ENCODE data around the gene GBE1. TPM values are rescaled to one million over a fixed set of nuclear protein-coding genes. Genes with fewer than 3 reads are reported as not detected.

The GBE1 gene
- total and polyA plus RNA-seq, 9 of the 15 experiments (the other 6 are each of a cell fraction or from before 2014, with no cell fraction given): 7.9 to 25.6 (median 13.1) TPM

DNA sequence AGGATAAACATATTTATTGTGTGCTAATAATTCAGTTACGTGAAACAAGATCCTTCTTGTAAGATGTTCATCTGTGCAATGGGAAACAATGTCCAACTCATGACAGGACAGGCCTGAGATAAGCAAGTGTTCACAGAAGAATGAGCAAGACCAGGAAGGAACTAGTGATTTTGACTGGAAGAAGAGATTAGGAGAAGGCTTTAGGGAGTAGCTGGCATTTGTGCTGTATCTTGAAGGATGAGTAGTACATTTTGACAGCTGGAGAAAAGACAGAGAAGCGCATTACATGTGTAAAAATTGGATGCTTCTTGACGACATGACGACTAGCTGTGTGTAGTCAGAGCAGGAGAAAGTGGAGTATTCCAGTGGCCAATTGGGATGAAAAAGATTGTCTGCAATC lies 48.4 kb downstream of the GBE1 start:
- Histone ChIP-seq H3K4me2 (ENCODE audit: insufficient read depth, low read length) (peak overlapping the region; percentile 26), H3K36me3 (ENCODE audit: control insufficient read depth, insufficient read depth, low read length) (no peaks in the 10 kb centered on the region), H3K9me3 (replicated peaks; ENCODE audit: control insufficient read depth, insufficient read depth, low read depth, low read length) (no peaks in the 10 kb centered on the region), H3K27ac (ENCODE audit: extremely low read depth, low read depth, low read length) (0 out of 3 replicates have a peak overlapping the region, but pooled peaks have one; percentile 50), H3K4me1 (replicated peaks in 1 of 2; ENCODE audit: control insufficient read depth in 2 of 2, insufficient read depth in 2 of 2, low read length in 2 of 2) (peaks cover 0 to 3% of the 10 kb centered on the region in 2 experiments; a peak in 2 of 5 replicates), H3K9ac (ENCODE audit: insufficient read depth in 1 of 2, low read depth in 2 of 2, low read length in 2 of 2) (no peak overlapping the region), H2AFZ (ENCODE audit: low read depth, low read length) (no peak overlapping the region), H4K20me1 (replicated peaks; ENCODE audit: control insufficient read depth, insufficient read depth, low read length) (no peaks in the 10 kb centered on the region), H3K79me2 (ENCODE audit: control insufficient read depth, insufficient read depth, low read length) (peaks cover 2% of the 10 kb centered on the region; the same call in 2 of the 3 replicates), H3K27me3 (ENCODE audit: control insufficient read depth in 2 of 2, insufficient read depth in 2 of 2, low read length in 2 of 2) (no peaks in the 10 kb centered on the region), H3K4me3 (no peak overlapping the region), H3K9me1 (ENCODE audit: control insufficient read depth, insufficient read depth, low read length) (no peaks in the 10 kb centered on the region)
- peak; percentile 73 for ATAC-seq
- ChIA-PET CTCF (ENCODE audit: low intra/inter-chr PET ratio) (no interaction called here), POLR2A (interaction anchor here (0.9 kb wide), 1 partner anchor 46 kb away, joined by 3 read pairs; no protein-coding TSS in a partner anchor)
- DNase-seq (ENCODE audit: extremely low read depth in 1 of 4, low spot score in 3 of 4): peak in 2 of 4 experiments; percentile 16 to 68
- peak; percentile 86 for FAIRE-seq
- no TSS peak for BruUV-seq (replicated peaks)
- in situ Hi-C loops (cut with MboI) (no loop called here), intact Hi-C loops (cut with micrococcal nuclease) (loop anchor here (5.0 kb wide), 1 partner anchor 49 kb away; the partner anchor contains the start of gene GBE1)
- 2% methylated on average over 4 of the region's 4 CpGs for WGBS (ENCODE audit: insufficient coverage, low coverage, missing lambda C conversion rate)
- TF ChIP-seq POLR2AphosphoS5 (IDR thresholded peaks at IDR 0.05; ENCODE audit: control insufficient read depth, insufficient read depth, low read depth, low read length) (peak; percentile 49; the same call in 1 of the 2 replicates), BRF1 (IDR thresholded peaks at IDR 0.05; ENCODE audit: borderline replicate concordance, extremely low read depth, insufficient read length) (no peak), BMI1 (IDR thresholded peaks at IDR 0.05; ENCODE audit: low read length) (no peak), MCM2 (IDR thresholded peaks at IDR 0.05; ENCODE audit: low read depth) (no peak), SMAD1 (IDR thresholded peaks at IDR 0.05; ENCODE audit: low read depth, low read length, partially characterized antibody) (no peak), HDAC6 (IDR thresholded peaks at IDR 0.05; ENCODE audit: low read depth, low read length) (no peak), TCFL5 (CRISPR knock-in tag; conservative IDR thresholded peaks at IDR 0.05) (no peak), ZNF696 (CRISPR knock-in tag; conservative IDR thresholded peaks at IDR 0.05) (no peak), YY1 (IDR thresholded peaks at IDR 0.05; ENCODE audit: borderline replicate concordance in 1 of 3, control insufficient read depth in 1 of 3, extremely low read depth in 1 of 3, insufficient read depth in 3 of 3, insufficient read length in 1 of 3, insufficient replicate concordance in 2 of 3, low read depth in 1 of 3, low read length in 2 of 3) (no peak), CCAR2 (IDR thresholded peaks at IDR 0.05; ENCODE audit: low read depth, low read length) (no peak)
- TF ChIP-seq, protein P1, sequence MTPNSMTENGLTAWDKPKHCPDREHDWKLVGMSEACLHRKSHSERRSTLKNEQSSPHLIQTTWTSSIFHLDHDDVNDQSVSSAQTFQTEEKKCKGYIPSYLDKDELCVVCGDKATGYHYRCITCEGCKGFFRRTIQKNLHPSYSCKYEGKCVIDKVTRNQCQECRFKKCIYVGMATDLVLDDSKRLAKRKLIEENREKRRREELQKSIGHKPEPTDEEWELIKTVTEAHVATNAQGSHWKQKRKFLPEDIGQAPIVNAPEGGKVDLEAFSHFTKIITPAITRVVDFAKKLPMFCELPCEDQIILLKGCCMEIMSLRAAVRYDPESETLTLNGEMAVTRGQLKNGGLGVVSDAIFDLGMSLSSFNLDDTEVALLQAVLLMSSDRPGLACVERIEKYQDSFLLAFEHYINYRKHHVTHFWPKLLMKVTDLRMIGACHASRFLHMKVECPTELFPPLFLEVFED (CRISPR knock-in tag; conservative IDR thresholded peaks at IDR 0.05): no peak
- TF ChIP-seq, protein P2, sequence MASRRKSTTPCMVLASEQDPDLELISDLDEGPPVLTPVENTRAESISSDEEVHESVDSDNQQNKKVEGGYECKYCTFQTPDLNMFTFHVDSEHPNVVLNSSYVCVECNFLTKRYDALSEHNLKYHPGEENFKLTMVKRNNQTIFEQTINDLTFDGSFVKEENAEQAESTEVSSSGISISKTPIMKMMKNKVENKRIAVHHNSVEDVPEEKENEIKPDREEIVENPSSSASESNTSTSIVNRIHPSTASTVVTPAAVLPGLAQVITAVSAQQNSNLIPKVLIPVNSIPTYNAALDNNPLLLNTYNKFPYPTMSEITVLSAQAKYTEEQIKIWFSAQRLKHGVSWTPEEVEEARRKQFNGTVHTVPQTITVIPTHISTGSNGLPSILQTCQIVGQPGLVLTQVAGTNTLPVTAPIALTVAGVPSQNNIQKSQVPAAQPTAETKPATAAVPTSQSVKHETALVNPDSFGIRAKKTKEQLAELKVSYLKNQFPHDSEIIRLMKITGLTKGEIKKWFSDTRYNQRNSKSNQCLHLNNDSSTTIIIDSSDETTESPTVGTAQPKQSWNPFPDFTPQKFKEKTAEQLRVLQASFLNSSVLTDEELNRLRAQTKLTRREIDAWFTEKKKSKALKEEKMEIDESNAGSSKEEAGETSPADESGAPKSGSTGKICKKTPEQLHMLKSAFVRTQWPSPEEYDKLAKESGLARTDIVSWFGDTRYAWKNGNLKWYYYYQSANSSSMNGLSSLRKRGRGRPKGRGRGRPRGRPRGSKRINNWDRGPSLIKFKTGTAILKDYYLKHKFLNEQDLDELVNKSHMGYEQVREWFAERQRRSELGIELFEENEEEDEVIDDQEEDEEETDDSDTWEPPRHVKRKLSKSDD (conservative IDR thresholded peaks at IDR 0.05; ENCODE audit: low read length): no peak
- TF ChIP-seq, protein P3, sequence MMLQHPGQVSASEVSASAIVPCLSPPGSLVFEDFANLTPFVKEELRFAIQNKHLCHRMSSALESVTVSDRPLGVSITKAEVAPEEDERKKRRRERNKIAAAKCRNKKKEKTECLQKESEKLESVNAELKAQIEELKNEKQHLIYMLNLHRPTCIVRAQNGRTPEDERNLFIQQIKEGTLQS (IDR thresholded peaks at IDR 0.05): no peak
- TF ChIP-seq, protein P3 (CRISPR knock-in tag; conservative IDR thresholded peaks at IDR 0.05): no peak
